IMR-90 (cell line): Measurements from ENCODE around the gene NAV2.

Source experiments
- BHLHE40 ChIP-seq: fragments of 150-350 bp; IDR thresholded peaks from 2 replicates; pipeline ENCODE4 v1.6.1; 2016; ENCODE audit warnings: mild to moderate bottlenecking, low read depth, low read length
- CEBPB ChIP-seq: IDR thresholded peaks from 2 replicates; pipeline ENCODE4 v1.6.1; 2012; ENCODE audit warnings: low read depth, low read length, improper control_type of control experiment
- MAFK ChIP-seq: IDR thresholded peaks from 2 replicates; pipeline ENCODE4 v1.6.1; 2012; ENCODE audit warnings: low read depth, low read length, improper control_type of control experiment
- MXI1 ChIP-seq: IDR thresholded peaks from 2 replicates; pipeline ENCODE4 v1.6.1; 2012; ENCODE audit warnings: low read depth, mild to moderate bottlenecking, low read length, moderate library complexity, borderline replicate concordance
- NFE2L2 ChIP-seq: fragments of 150-350 bp; IDR thresholded peaks from 2 replicates; pipeline ENCODE4 v1.6.1; 2016; ENCODE audit warnings: low read depth, mild to moderate bottlenecking, low read length
- POLR2A ChIP-seq: IDR thresholded peaks from 2 replicates; pipeline ENCODE4 v1.6.1; 2012; ENCODE audit warnings: mild to moderate bottlenecking, low read depth, low read length
- RAD21 ChIP-seq: IDR thresholded peaks from 2 replicates; pipeline ENCODE4 v1.6.1; 2012; ENCODE audit warnings: low read length, improper control_type of control experiment
- RCOR1 ChIP-seq: IDR thresholded peaks from 2 replicates; pipeline ENCODE4 v1.6.1; 2012; ENCODE audit warnings: mild to moderate bottlenecking, low read length, improper control_type of control experiment; ENCODE audit not compliant: insufficient replicate concordance
- TF ChIP-seq, protein P1 (sequence below): conservative IDR thresholded peaks from 2 replicates; pipeline ENCODE4 v1.5.1; 2012; ENCODE audit warnings: mild to moderate bottlenecking, low read depth, low read length, improper control_type of control experiment
- TF ChIP-seq, protein P2 (sequence below): fragments of 150-350 bp; IDR thresholded peaks from 2 replicates; pipeline ENCODE4 v1.6.1; 2017; ENCODE audit warnings: mild to moderate bottlenecking, antibody characterized with exemption, low read length, low read depth

DNA sequence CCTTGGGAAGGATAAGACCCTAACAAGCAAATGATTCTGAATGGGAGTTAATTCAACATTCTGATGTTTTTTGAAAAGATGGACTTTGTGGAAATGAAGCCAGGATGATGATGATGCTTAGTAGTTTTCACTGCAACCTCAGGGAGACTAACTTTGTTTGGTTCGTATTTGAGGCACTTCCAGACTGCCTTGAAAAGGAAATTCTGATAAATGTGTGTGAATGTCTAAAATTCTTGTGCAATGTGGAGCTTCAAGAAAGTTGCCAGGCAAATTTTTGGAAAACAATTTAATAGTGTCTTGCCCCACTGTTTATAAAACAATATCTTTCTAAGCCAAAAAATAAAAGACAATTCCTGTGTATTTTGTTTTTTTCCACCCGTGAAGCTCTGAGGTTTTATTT lies 11.2 kb upstream of the NAV2 start:
- TF ChIP-seq RAD21 (no peak), POLR2A (no peak), RCOR1 (no peak), CEBPB (no peak), MXI1 (no peak), NFE2L2 (no peak), MAFK (no peak), BHLHE40 (no peak)
- TF ChIP-seq, protein P1, sequence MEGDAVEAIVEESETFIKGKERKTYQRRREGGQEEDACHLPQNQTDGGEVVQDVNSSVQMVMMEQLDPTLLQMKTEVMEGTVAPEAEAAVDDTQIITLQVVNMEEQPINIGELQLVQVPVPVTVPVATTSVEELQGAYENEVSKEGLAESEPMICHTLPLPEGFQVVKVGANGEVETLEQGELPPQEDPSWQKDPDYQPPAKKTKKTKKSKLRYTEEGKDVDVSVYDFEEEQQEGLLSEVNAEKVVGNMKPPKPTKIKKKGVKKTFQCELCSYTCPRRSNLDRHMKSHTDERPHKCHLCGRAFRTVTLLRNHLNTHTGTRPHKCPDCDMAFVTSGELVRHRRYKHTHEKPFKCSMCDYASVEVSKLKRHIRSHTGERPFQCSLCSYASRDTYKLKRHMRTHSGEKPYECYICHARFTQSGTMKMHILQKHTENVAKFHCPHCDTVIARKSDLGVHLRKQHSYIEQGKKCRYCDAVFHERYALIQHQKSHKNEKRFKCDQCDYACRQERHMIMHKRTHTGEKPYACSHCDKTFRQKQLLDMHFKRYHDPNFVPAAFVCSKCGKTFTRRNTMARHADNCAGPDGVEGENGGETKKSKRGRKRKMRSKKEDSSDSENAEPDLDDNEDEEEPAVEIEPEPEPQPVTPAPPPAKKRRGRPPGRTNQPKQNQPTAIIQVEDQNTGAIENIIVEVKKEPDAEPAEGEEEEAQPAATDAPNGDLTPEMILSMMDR = no peak
- TF ChIP-seq, protein P2, sequence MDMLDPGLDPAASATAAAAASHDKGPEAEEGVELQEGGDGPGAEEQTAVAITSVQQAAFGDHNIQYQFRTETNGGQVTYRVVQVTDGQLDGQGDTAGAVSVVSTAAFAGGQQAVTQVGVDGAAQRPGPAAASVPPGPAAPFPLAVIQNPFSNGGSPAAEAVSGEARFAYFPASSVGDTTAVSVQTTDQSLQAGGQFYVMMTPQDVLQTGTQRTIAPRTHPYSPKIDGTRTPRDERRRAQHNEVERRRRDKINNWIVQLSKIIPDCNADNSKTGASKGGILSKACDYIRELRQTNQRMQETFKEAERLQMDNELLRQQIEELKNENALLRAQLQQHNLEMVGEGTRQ = no peak
